Measurements from ENCODE around the gene SLC6A18.

- TF ChIP-seq CTCF (IDR thresholded peaks at IDR 0.05) (no peak), POLR2A (IDR thresholded peaks at IDR 0.05) (no peak)
Observed at GRCh38 chr5:1285883-1286291, 60.7 kb downstream of the SLC6A18 start.

Data from tibial nerve (tissue), 3 donors.